OCI-LY1 (cell line): ENCODE data around the gene ZRSR2.

Experiments
- H2AFZ ChIP-seq: fragments of 200-600 bp; sonication (generic), shearing (Covaris generic); 2 replicates; pipeline ENCODE4 v1.6.0; 2014; ENCODE audit warnings: antibody characterized with exemption, mild to moderate bottlenecking, low read length
- H3F3A ChIP-seq: fragments of 200-600 bp; sonication (generic), shearing (Covaris generic); 2 replicates; pipeline ENCODE4 v1.6.0; 2014; ENCODE audit warnings: mild to moderate bottlenecking, antibody characterized with exemption, low read length, moderate library complexity; ENCODE audit not compliant: insufficient read depth
- H3K27ac ChIP-seq: fragments of 200-600 bp; sonication (generic); 2 replicates; pipeline ENCODE4 v1.5.1; 2014; ENCODE audit warnings: low read length, mixed run types, mild to moderate bottlenecking, low read depth; ENCODE audit not compliant: poor library complexity, severe bottlenecking
- H3K27me3 ChIP-seq: fragments of 200-600 bp; sonication (generic); 2 replicates; pipeline ENCODE4 v1.6.0; 2014; ENCODE audit warnings: antibody characterized with exemption, mild to moderate bottlenecking, low read length, moderate library complexity; ENCODE audit not compliant: insufficient read depth
- H3K36me3 ChIP-seq: fragments of 200-600 bp; sonication (generic); 2 replicates; pipeline ENCODE4 v1.6.1; 2014; ENCODE audit warnings: mild to moderate bottlenecking, antibody characterized with exemption, low read length, moderate library complexity, mixed read lengths; ENCODE audit not compliant: insufficient read depth
- H3K4me1 ChIP-seq: fragments of 200-600 bp; sonication (generic); 2 replicates; pipeline ENCODE4 v1.5.1; 2014; ENCODE audit warnings: mild to moderate bottlenecking, low read length, moderate library complexity; ENCODE audit not compliant: insufficient read depth, severe bottlenecking
- H3K4me2 ChIP-seq: fragments of 200-600 bp; sonication (generic), shearing (Covaris generic); 2 replicates; pipeline ENCODE4 v1.6.1; 2014; ENCODE audit warnings: low read length
- H3K4me3 ChIP-seq: fragments of 200-600 bp; sonication (generic); 2 replicates; pipeline ENCODE4 v1.5.1; 2014; ENCODE audit warnings: low read length, low read depth, mild to moderate bottlenecking, mixed read lengths; ENCODE audit not compliant: poor library complexity, severe bottlenecking
- H3K79me2 ChIP-seq: fragments of 200-600 bp; shearing (Covaris generic); 2 replicates; pipeline ENCODE4 v1.6.1; 2016; ENCODE audit warnings: mixed run types, low read length, mixed read lengths; ENCODE audit not compliant: insufficient read depth
- H3K9ac ChIP-seq: fragments of 200-600 bp; sonication (generic), shearing (Covaris generic); 2 replicates; pipeline ENCODE4 v1.6.1; 2014; ENCODE audit warnings: mild to moderate bottlenecking, low read length, mixed read lengths
- H3K9me2 ChIP-seq: fragments of 200-600 bp; sonication (generic), shearing (Covaris generic); 2 replicates; pipeline ENCODE4 v1.6.1; 2014; ENCODE audit warnings: low read depth, mild to moderate bottlenecking, low read length, mixed read lengths
- H3K9me3 ChIP-seq: fragments of 200-600 bp; shearing (Covaris generic); 2 replicates; pipeline ENCODE4 v1.6.1; 2014; ENCODE audit warnings: low read length, mixed read lengths
- H4K20me1 ChIP-seq: fragments of 200-600 bp; sonication (generic), shearing (Covaris generic); 2 replicates; pipeline ENCODE4 v1.6.0; 2016; ENCODE audit warnings: mild to moderate bottlenecking, low read length; ENCODE audit not compliant: insufficient read depth
- CTCF ChIP-seq: fragments of 200-600 bp; sonication (generic), shearing (Covaris generic); IDR thresholded peaks from 2 replicates; pipeline ENCODE4 v1.5.1; 2017; ENCODE audit warnings: mild to moderate bottlenecking, antibody characterized with exemption, low read length, moderate library complexity, mixed read lengths
- EZH2 ChIP-seq: fragments of 200-600 bp; sonication (generic), shearing (Covaris generic); IDR thresholded peaks from 2 replicates; pipeline ENCODE4 v1.8.0; 2017; ENCODE audit warnings: borderline replicate concordance, mixed run types, mild to moderate bottlenecking, antibody characterized with exemption, low read length, moderate library complexity, mixed read lengths

Gene ZRSR2

GRCh38 chrX:15781961-15782699, 8.2 kb upstream of the ZRSR2 start:
- no peaks in the 10 kb centered on the region for H4K20me1 ChIP-seq
- peaks cover 14% of the 10 kb centered on the region for H3K4me1 ChIP-seq
- no peak for TF ChIP-seq EZH2
- TF ChIP-seq CTCF = 0 out of 2 replicates have a peak, but pooled peaks have one; percentile 5
- no peaks in the 10 kb centered on the region for H3K79me2 ChIP-seq
- H3F3A ChIP-seq = no peaks in the 10 kb centered on the region
- peak overlapping the region; percentile 53 for H3K4me3 ChIP-seq
- H3K4me2 ChIP-seq = peak overlapping the region; percentile 85
- H3K36me3 ChIP-seq = no peaks in the 10 kb centered on the region
- peak overlapping the region; percentile 63 for H3K9ac ChIP-seq
- H3K9me3 ChIP-seq = no peaks in the 10 kb centered on the region
- H3K27ac ChIP-seq = peak overlapping the region; percentile 74
- no peaks in the 10 kb centered on the region for H3K27me3 ChIP-seq
- H2AFZ ChIP-seq = peak overlapping the region; percentile 98
- H3K9me2 ChIP-seq = no peaks in the 10 kb centered on the region

- no peak for TF ChIP-seq CTCF
- TF ChIP-seq EZH2 = no peak
- no peaks in the 10 kb centered on the region for H3K27me3 ChIP-seq
These were observed 5.0 kb upstream of the ZRSR2 start for GRCh38 chrX:15785176-15785750.

GRCh38 chrX:15786915-15787314, 3.4 kb upstream of the ZRSR2 start:
- Histone ChIP-seq H3K9me3 (no peaks in the 10 kb centered on the region), H3K9me2 (no peaks in the 10 kb centered on the region), H3K4me1 (peaks cover 14% of the 10 kb centered on the region), H3K79me2 (no peaks in the 10 kb centered on the region), H3K4me2 (no peak overlapping the region), H3K9ac (no peak overlapping the region), H3K27ac (no peak overlapping the region), H2AFZ (no peak overlapping the region), H4K20me1 (no peaks in the 10 kb centered on the region), H3F3A (no peaks in the 10 kb centered on the region), H3K4me3 (no peak overlapping the region), H3K27me3 (no peaks in the 10 kb centered on the region), H3K36me3 (no peaks in the 10 kb centered on the region)
- TF ChIP-seq EZH2 = no peak
- no peak for TF ChIP-seq CTCF

More at GRCh38 chrX:15785176-15785750, 5.0 kb upstream of the ZRSR2 start:
- Histone ChIP-seq H3K9me3 (no peaks in the 10 kb centered on the region), H3K9ac (no peak overlapping the region), H3K36me3 (no peaks in the 10 kb centered on the region), H2AFZ (no peak overlapping the region), H3F3A (no peaks in the 10 kb centered on the region), H3K79me2 (no peaks in the 10 kb centered on the region), H3K4me1 (peaks cover 18% of the 10 kb centered on the region), H3K4me2 (no peak overlapping the region), H3K9me2 (no peaks in the 10 kb centered on the region), H4K20me1 (no peaks in the 10 kb centered on the region), H3K27ac (no peak overlapping the region), H3K4me3 (no peak overlapping the region)
